GM12878 (cell line): ENCODE results near the gene MAD2L2. TPM values are rescaled to one million over a fixed set of nuclear protein-coding genes. Genes with fewer than 3 reads are reported as not detected.
A peak's percentile ranks its signal among the peaks of the same experiment; 100 is the strongest.

Experiments
- BCLAF1 ChIP-seq: fragments of 450-650 bp; IDR thresholded peaks from 2 replicates; pipeline ENCODE4 v1.6.1; 2017; ENCODE audit warnings: antibody characterized with exemption, mild to moderate bottlenecking, moderate library complexity
- CEBPB ChIP-seq, 2 experiments: fragments of 150-350 bp in 1 of 2; IDR thresholded peaks; 2 replicates each; pipeline ENCODE4 v1.6.1; 2012 to 2014; ENCODE audit warnings: low read depth in 2 of 2, low read length in 2 of 2, borderline replicate concordance in 1 of 2, inconsistent platforms in 1 of 2
- CHD4 ChIP-seq: fragments of 200-600 bp; sonication (generic); IDR thresholded peaks from 2 replicates; pipeline ENCODE4 v1.6.1; 2016; ENCODE audit warnings: mild to moderate bottlenecking
- E4F1 ChIP-seq: fragments of 450-650 bp; IDR thresholded peaks from 2 replicates; pipeline ENCODE4 v1.6.1; 2018; ENCODE audit warnings: borderline replicate concordance, mild to moderate bottlenecking; ENCODE audit not compliant: partially characterized antibody
- EZH2 ChIP-seq: IDR thresholded peaks from 2 replicates; pipeline ENCODE4 v1.6.1; 2012; ENCODE audit warnings: low read depth, mild to moderate bottlenecking, control low read depth, inconsistent platforms, low read length, borderline replicate concordance; ENCODE audit not compliant: control insufficient read depth
- HCFC1 ChIP-seq: fragments of 150-350 bp; IDR thresholded peaks from 2 replicates; pipeline ENCODE4 v1.6.1; 2014; ENCODE audit warnings: low read length
- HDGF ChIP-seq: fragments of 450-650 bp; IDR thresholded peaks from 2 replicates; pipeline ENCODE4 v1.6.1; 2016; ENCODE audit warnings: antibody characterized with exemption
- SMAD1 ChIP-seq: fragments of 450-650 bp; IDR thresholded peaks from 2 replicates; pipeline ENCODE4 v1.6.1; 2018; ENCODE audit warnings: mild to moderate bottlenecking, low read depth; ENCODE audit not compliant: partially characterized antibody
- USF1 ChIP-seq: IDR thresholded peaks from 2 replicates; pipeline ENCODE4 v1.6.1; 2011; ENCODE audit warnings: borderline replicate concordance, low read depth, mild to moderate bottlenecking, moderate library complexity, mixed read lengths, low read length; ENCODE audit not compliant: insufficient read depth; ENCODE audit errors: extremely low read length
- ZBTB33 ChIP-seq: fragments of 450-650 bp; IDR thresholded peaks from 2 replicates; pipeline ENCODE4 v1.6.1; 2017; ENCODE audit warnings: mild to moderate bottlenecking
- ZBTB40 ChIP-seq: fragments of 450-650 bp; IDR thresholded peaks from 2 replicates; pipeline ENCODE4 v1.6.1; 2016; ENCODE audit warnings: mild to moderate bottlenecking, moderate library complexity, borderline replicate concordance
- ZNF687 ChIP-seq: fragments of 450-650 bp; IDR thresholded peaks from 2 replicates; pipeline ENCODE4 v1.6.1; 2017; ENCODE audit warnings: mild to moderate bottlenecking, moderate library complexity
- polyA plus RNA-seq, 11 experiments: library from polyadenylated mRNA; depleted of rRNA in 4 of 11; unstranded in 6 of 11; stranded (reverse) in 5 of 11; fragments of >200 nt; fragmentation: Nextera tagmentation in 4 of 11; fragmentation: Illumina TruSeq in 1 of 11; extraction: Ambion mirVana in 4 of 11; extraction: Trizol in 1 of 11; gene quantifications; 1 replicate in 1 of 11; 2 replicates in 10 of 11; pipeline versions ENCODE4 v1.2.1 to v1.2.3, GENCODE V29; 2011 to 2016; ENCODE audit warnings: inconsistent platforms in 2 of 11, missing spikeins in 2 of 11, low read depth in 1 of 11
- total RNA-seq, 4 experiments: library from RNA; depleted of rRNA in 3 of 4; stranded (reverse); fragments of >200 nt in 3 of 4; fragmentation: Illumina TruSeq in 1 of 4; extraction: Trizol in 1 of 4; gene quantifications; 2 replicates each; pipeline versions ENCODE4 v1.2.1 to v1.2.3, GENCODE V29; 2013 to 2021

Gene MAD2L2
- total and polyA plus RNA-seq, 10 of the 15 experiments (the other 5 are each of a cell fraction or from before 2014, with no cell fraction given), result 3.5 to 95.0 (median 53.2) TPM

- TF ChIP-seq ZBTB33 (no peak), CHD4 (no peak), USF1 (no peak), ZNF687 (0 out of 2 replicates have a peak, but pooled peaks have one; percentile 51), HDGF (peak; percentile 47; the same call in 1 of the 2 replicates), E4F1 (no peak), HCFC1 (no peak), BCLAF1 (no peak), EZH2 (no peak), ZBTB40 (no peak), SMAD1 (no peak), CEBPB (IDR thresholded peaks at IDR 0.05; ENCODE audit: borderline replicate concordance in 1 of 2, low read depth in 2 of 2, low read length in 2 of 2) (no peak)
Observed at GRCh38 chr1:11670747-11671146, 10.2 kb downstream of the MAD2L2 start (continued).
